RWPE2 (cell line): Measurements from ENCODE around the gene EPO.
"Not testable (repeated sequence)": the region's sequence is repeated elsewhere in the genome, so short reads cannot be mapped to it uniquely, and the experiment has no call there.

ENCODE experiments used
- ATAC-seq: fragments of 200-7000 bp; cut with Tn5 transposase; 3 replicates; pipeline ENCODE4 v1.9.1; 2021; ENCODE audit warnings: low read depth
- DNase-seq: peaks from one replicate; pipeline ENCODE4 v3.0.0-alpha.2; 2020; ENCODE audit warnings: low spot score
- H3K27ac ChIP-seq: fragments of 450-650 bp; 2 replicates; pipeline ENCODE4 v1.5.1; 2017; ENCODE audit warnings: mild to moderate bottlenecking; ENCODE audit not compliant: poor library complexity, severe bottlenecking
- H3K27me3 ChIP-seq: fragments of 250-450 bp; sonication (Bioruptor Pico); 2 replicates; pipeline ENCODE4 v1.5.1; 2021; ENCODE audit warnings: mild to moderate bottlenecking, moderate library complexity; ENCODE audit not compliant: insufficient read depth, poor library complexity, severe bottlenecking
- H3K36me3 ChIP-seq: fragments of 250-450 bp; sonication (Bioruptor Pico); 2 replicates; pipeline ENCODE4 v1.5.1; 2020; ENCODE audit warnings: low read depth, mild to moderate bottlenecking, moderate library complexity
- H3K4me1 ChIP-seq: fragments of 250-450 bp; sonication (Bioruptor Pico); 2 replicates; pipeline ENCODE4 v1.5.1; 2021; ENCODE audit warnings: mild to moderate bottlenecking, moderate library complexity; ENCODE audit not compliant: insufficient read depth, poor library complexity, severe bottlenecking
- H3K4me3 ChIP-seq: fragments of 250-450 bp; sonication (Bioruptor Pico); 2 replicates; pipeline ENCODE4 v1.5.1; 2021; ENCODE audit warnings: mild to moderate bottlenecking, moderate library complexity; ENCODE audit not compliant: severe bottlenecking
- H3K9me3 ChIP-seq: fragments of 250-450 bp; sonication (Bioruptor Pico); 2 replicates; pipeline ENCODE4 v1.5.1; 2021; ENCODE audit warnings: mild to moderate bottlenecking, moderate library complexity; ENCODE audit not compliant: severe bottlenecking
- TF ChIP-seq, protein P1 (sequence below): fragments of 450-650 bp; IDR thresholded peaks from one replicate; pipeline ENCODE4 v1.5.1; 2017; ENCODE audit warnings: mild to moderate bottlenecking, moderate library complexity; ENCODE audit not compliant: poor library complexity, severe bottlenecking

EPO gene

DNA sequence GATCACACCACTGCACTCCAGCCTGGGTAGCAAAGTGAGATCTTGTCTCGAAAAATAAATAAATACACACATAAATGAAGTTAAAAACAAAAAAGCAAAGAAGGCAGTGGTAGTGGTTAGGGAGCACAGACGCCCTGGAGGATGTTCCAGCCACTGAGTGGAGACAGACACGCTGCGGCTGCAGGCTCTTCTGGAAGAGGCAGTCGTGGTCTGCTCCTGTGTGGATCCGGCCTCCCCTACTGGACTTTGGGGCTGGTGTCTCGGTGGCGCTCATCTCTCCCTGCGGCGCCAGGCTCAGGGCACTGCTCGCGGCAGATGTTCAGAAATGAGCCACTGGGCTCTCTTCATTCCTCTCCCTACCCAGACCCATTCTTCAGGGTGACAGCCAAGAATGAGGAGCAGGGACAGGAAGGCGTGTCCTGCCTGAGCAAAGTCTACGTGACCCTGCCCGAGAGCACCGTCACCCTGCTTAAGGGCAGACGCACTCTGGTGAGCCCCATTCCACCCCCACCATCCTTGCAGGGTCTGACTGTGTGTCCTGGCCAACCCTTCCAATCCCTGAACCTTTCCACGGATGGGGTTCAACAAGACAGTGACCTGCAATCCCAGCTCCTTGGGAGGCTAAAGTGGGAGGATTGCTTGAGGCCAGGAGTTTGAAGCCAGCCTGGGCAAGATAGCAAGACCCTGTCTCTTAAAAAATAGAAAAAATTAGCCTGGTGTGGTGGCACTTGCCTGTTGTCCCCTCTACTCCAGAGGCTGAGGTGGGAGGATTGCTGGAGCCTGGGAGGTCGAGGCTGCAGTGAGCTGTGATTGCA is 39.3 kb downstream of the EPO start:
- ATAC-seq (no peak), DNase-seq (no peak)
- TF ChIP-seq, protein P1, sequence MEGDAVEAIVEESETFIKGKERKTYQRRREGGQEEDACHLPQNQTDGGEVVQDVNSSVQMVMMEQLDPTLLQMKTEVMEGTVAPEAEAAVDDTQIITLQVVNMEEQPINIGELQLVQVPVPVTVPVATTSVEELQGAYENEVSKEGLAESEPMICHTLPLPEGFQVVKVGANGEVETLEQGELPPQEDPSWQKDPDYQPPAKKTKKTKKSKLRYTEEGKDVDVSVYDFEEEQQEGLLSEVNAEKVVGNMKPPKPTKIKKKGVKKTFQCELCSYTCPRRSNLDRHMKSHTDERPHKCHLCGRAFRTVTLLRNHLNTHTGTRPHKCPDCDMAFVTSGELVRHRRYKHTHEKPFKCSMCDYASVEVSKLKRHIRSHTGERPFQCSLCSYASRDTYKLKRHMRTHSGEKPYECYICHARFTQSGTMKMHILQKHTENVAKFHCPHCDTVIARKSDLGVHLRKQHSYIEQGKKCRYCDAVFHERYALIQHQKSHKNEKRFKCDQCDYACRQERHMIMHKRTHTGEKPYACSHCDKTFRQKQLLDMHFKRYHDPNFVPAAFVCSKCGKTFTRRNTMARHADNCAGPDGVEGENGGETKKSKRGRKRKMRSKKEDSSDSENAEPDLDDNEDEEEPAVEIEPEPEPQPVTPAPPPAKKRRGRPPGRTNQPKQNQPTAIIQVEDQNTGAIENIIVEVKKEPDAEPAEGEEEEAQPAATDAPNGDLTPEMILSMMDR = no peak
- no peaks in the 10 kb centered on the region for H3K9me3 ChIP-seq
- H3K36me3 ChIP-seq = no peaks in the 10 kb centered on the region
- H3K4me3 ChIP-seq = no peak overlapping the region
- no peak overlapping the region for H3K27ac ChIP-seq
- H3K4me1 ChIP-seq = peaks cover 4% of the 10 kb centered on the region
- H3K27me3 ChIP-seq = no peaks in the 10 kb centered on the region

DNA sequence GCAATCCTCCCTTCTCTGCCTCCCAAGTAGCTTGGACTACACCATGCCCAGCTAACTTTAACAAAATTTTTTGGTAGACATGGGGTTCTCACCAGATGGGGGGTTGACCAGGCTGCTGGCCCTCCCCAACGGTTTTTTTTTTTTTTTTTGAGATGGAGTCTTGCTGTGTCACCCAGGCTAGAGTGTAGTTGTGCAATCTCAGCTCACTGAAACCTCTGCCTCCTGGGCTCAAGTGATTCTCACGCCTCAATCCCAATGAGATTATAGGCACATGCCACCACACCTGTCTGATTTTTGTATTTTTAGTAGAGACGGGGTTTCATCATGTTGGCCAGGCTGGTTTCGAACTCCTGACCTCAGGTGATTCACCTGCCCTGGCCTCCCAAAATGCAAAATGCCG is 42.6 kb downstream of the EPO start:
- not testable (repeated sequence) for H3K4me3 ChIP-seq, H3K27ac ChIP-seq, H3K36me3 ChIP-seq, H3K9me3 ChIP-seq, DNase-seq, H3K27me3 ChIP-seq, ATAC-seq, H3K4me1 ChIP-seq

DNA sequence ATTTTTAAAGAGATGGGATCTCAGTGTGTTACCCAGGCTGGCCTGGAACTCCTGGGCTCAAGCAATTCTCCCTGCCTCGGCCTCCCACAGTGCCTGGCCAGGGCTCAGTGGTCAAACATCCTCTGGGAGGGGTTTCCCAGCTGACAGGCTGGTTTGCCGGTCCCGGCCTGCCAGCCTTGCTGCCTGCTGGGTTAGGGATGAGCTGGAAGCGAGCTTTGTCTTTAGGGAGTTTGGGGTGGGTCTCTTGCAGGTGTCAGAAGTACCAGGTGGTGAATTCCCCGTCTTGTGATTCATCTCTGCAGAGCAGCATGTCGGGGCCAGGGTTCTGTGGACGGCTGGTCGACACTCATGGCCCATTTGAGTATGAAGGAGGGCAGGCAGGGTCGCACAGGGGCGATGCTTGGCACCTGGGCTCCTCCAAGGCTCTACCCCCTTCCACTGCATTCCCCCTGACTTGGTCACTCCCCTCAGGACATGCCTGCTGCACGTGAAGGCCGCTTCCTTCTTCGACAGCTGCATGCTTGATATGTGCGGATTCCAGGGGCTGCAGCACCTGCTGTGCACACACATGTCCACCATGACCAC is 43.4 kb downstream of the EPO start:
- ATAC-seq (peak; percentile 81), DNase-seq (no peak)
- Histone ChIP-seq H3K9me3 (no peaks in the 10 kb centered on the region), H3K27me3 (no peaks in the 10 kb centered on the region), H3K36me3 (no peaks in the 10 kb centered on the region), H3K27ac (no peak overlapping the region), H3K4me1 (peaks cover 4% of the 10 kb centered on the region), H3K4me3 (no peak overlapping the region)
- TF ChIP-seq, protein P1 = no peak

DNA sequence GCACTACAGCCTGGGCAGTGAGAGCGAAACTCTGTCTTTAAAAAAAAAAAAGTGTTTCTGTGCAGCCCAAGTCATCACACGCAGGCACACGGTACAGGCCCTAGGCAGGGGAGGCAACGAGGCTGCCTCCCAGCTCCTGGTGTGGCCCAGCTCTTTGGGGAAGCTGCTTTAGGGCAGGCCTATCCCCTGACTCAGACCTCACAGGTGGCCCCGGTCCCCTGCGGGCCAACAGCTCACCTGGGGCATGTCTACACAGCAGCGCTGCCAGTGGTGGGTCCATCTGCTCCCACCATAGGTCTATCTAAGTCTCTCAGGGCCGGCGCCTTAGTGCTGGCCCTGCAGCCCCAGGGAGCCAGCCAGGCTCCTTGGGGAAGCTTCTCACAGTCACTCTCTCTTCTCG is 44.6 kb downstream of the EPO start:
- peak; percentile 11; the same call in 1 of the 3 replicates for ATAC-seq
- Histone ChIP-seq H3K4me1 (peaks cover 4% of the 10 kb centered on the region), H3K27me3 (no peaks in the 10 kb centered on the region), H3K36me3 (no peaks in the 10 kb centered on the region), H3K27ac (no peak overlapping the region), H3K4me3 (no peak overlapping the region), H3K9me3 (no peaks in the 10 kb centered on the region)
- TF ChIP-seq, protein P1 = no peak
- no peak for DNase-seq

DNA sequence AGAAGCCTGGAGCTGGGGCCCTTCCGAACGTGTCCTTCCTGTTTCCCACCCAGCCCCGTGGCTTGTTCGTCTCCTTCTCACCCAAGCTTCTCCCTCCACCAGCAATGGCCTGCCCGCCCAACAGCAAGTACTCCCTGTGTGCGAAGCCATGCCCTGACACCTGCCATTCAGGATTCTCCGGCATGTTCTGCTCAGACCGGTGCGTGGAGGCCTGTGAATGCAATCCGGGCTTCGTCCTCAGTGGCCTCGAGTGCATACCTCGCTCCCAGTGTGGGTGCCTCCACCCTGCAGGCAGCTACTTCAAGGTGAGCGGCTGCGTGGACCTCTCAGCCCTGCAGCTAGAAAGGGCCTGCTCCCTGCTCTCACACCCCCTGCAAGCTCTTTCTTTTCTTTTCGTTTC is 45.0 kb downstream of the EPO start:
- DNase-seq (no peak), ATAC-seq (no peak)
- H3K27me3 ChIP-seq = no peaks in the 10 kb centered on the region
- peaks cover 4% of the 10 kb centered on the region for H3K4me1 ChIP-seq
- H3K9me3 ChIP-seq = no peaks in the 10 kb centered on the region
- no peak overlapping the region for H3K4me3 ChIP-seq
- H3K27ac ChIP-seq = no peak overlapping the region
- TF ChIP-seq, protein P1 = no peak
- no peaks in the 10 kb centered on the region for H3K36me3 ChIP-seq
